CD4-positive, alpha-beta T cell treated with Interleukin-4 for 4 hours (primary cell): ENCODE measurements around the gene TMEM52B.
"Not testable (repeated sequence)": the region's sequence is repeated elsewhere in the genome, so short reads cannot be mapped to it uniquely, and the experiment has no call there.

Experiments
- DNase-seq: peaks from one replicate; pipeline ENCODE4 v3.0.0-alpha.2; 2020

The TMEM52B gene

GRCh38 chr12:10171973-10172728, 6.7 kb upstream of the TMEM52B start, which contains the start of gene OLR1:
Gene OLR1, minus strand, starts transcription at chr12:10172132. Its CDS starts 55 bp downstream, at chr12:10172077.
- peak; percentile 7 for DNase-seq

DNA sequence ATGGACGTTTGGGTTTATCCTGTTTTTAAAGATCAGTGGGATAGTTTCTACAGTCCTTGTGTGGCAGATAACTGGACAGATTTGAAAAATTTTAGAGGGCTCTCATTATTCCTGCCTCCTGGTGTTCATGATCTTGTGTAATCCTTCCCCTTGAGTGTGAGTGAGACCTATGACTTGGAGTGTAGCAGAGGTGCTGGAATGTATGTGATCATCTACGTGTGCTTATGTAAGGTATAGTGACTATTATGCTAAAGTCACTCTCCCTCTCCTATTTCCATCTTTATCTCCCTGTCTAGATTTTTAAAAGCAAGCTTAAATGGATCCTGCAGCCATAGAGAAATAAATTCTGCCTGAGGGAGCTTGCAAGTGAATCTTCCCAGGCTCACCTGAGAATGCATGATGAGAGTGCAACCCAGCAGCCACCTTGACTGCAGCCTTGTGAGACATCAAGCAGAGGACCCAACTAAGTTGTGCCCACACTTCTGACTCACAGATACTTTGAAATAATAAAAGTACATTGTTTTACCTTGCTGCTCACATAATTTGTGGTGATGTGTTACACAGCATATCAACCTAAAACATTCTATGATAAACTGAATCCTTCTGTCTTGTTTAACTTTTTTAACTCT, 3.7 kb upstream of the TMEM52B start:
- DNase-seq, result no peak

GRCh38 chr12:10175846-10176636, 2.8 kb upstream of the TMEM52B start:
- DNase-seq, result no peak

GRCh38 chr12:10179776-10180181, 947 bp downstream of the TMEM52B start:
- DNase-seq, result no peak

- DNase-seq, result peak; percentile 13
Observed at GRCh38 chr12:10182354-10183049, 3.7 kb downstream of the TMEM52B start.

DNA sequence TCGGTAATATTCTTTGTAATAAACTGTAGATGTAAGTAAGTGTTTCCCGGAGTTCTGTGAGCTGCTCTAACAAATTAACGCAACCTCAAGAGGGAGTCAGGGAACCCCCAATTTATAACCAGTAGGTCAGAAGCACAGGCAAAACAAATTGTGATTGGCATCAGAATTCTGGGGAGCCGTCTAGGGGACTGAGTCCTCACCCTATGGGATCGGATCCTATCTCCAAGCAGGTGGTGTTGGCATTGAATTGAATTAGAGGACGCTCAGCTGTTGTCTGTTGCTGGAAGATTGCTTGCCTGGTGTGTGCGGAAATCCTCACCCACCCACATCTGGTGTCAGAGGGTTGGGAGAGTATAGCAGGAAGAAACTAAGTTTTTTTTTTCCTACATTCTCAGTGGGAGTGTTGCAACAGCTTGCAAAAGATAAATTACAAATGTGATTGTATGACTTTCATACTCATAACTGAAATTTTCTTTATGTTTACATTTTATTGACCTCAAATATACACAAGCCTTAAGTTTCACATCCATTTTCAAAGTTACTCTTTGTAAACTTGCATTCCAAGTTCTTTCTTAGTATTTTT, 5.5 kb downstream of the TMEM52B start:
- no peak for DNase-seq

GRCh38 chr12:10186299-10186698, 7.5 kb downstream of the TMEM52B start:
- peak; percentile 13 for DNase-seq

DNA sequence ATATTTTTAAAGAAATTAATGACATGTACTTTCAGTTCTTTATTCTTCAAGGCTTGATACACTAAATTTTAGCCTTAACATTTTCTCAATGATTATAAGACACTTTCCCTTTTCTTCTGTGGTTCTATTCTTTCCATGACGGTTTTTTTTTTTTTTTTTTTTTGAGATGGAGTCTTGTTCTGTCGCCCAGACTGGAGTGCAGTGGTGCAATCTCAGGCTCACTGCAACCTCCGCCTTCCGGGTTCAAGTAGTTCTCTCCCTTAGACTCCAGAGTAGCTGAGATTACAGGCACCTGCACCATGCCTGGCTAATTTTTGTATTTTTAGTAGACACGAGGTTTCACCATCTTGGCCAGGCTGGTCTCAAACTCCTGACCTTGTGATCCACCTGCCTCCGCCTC, 8.1 kb downstream of the TMEM52B start:
- DNase-seq, result not testable (repeated sequence)

DNA sequence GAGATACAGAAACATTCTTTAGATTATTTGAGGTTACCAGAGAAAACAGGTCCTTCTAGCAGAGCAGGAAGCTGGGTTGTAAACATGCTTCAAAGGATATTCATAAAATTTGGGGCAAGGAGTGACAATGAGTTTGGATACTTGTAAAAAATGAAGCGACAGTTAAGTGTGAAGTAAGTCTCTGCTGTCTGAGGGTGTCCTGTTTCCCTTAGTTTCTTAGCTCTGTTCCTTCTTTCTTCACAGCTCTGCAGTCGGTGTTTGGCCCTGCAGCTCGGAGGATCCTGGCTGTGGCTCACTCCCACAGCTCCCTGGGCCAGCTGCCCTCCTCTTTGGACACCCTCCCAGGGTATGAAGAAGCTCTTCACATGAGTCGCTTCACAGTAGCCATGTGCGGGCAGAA, 10.8 kb downstream of the TMEM52B start:
- no peak for DNase-seq

DNA sequence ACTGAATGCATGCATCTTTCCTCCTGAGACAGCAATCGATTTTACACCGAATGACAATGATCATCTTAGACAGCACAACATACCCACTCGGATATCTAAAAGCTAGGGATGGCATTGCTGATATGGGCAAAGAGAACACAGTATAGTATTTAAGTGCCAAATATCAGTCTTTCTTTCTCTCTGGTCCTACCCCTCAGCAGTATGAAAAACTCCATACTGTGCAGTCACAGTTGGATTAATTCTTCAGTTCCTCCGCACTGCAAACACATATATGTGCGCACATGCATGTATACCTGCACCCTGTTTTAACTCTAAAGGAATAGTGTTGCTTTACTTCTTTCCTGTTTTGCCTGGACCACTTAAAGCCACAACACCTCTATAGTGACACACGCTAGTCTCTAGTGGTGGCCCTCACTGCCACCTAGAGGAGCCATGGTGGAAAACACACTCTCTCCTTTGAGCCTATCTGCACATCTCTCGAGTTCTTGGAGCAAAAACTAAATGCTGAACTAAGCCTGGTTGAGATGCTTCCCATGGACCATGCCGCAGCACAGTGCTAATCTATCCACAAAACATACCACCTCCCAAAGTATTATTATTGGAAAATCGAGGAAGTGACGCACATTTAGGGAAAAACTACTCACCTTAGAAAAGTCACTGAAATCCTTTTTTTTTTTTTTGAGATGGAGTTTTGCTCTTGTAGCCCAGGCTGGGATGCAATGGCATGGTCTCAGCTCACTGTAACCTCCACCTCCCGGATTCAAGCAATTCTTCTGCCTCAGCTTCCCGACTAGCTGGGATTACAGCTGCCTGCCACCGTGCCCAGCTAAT, 11.9 kb downstream of the TMEM52B start:
- DNase-seq, result peak; percentile 65

DNA sequence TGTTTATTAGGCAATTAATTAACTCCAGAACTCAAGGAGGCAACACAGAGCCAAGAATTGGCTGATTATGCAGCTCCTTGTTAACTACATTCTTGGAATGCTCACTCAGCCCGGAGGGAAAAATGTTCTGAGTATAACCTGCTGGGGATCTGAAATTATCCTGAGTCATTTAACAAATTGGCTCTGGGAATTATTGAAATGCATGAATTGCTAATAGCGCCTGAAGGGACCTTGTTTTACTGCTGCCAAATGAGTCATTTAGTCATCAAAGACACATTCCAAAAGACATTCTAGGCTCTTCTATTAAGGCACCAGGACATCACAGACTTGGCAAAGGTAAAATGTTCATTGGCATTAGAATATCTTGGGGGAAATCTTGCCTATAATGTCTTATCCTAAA, 13.0 kb downstream of the TMEM52B start:
- DNase-seq, result no peak

DNA sequence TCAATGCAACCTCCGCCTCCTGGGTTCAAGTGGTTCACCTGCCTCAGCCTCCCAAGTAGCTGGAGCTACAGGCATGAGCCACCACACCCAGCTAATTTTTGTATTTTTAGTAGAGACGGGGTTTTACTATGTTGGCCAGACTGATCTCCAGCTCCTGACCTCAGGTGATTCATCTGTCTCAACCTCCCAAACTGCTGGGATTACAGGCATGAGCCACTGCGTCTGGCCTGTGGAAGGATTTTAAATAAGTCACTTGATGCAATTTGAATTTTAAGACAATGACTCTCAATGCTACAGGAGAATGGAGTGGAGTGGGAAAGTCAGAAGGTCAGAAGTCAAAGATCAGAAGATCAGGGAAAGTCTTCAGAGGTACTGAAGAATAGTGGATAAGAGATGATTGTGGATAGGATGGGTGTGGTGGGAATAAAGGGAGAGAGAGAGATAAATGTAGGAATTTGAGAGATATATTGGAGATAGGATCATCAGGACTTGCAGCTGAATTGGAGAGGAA, 15.4 kb downstream of the TMEM52B start:
- DNase-seq, result no peak

DNA sequence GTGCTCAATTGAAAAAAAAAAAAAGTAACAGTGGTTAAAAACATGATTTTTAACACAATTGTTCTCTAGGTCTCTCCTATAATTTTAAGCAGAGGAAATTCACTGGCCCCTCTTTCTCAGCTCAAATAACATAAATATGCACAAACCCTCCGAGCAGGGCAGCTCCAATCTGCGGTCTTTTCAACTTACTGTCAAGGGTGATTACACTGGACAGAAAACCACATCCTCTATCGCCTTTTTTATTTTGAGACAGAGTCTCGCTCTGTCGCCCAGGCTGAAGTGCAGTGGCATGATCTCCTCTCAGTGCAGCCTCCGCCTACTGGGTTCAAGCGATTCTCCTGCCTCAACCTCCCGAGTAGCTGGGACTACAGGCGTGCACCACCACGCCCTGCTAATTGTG, 17.4 kb downstream of the TMEM52B start:
- DNase-seq, result no peak

- DNase-seq, result no peak
Observed at GRCh38 chr12:10197879-10198278, 19.0 kb downstream of the TMEM52B start.

DNA sequence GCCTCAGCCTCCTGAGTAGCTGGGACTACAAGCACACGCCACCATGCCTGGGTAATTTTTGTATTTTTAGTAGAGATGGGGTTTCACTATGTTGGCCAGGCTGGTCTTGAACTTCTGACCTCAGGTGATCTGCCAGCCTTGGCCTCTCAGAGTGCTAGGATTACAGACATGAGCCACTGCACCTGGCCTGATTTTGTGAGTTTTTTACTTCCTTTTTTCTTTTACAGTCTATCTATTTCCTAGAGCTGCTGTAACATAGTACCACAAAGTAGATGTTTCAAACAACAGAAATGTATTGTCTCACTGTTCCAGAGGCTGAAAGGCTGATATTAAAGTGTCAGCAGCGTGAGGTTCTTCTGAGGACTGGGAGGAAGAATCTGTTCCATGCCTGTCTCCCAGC, 25.7 kb downstream of the TMEM52B start:
- DNase-seq, result not testable (repeated sequence)

DNA sequence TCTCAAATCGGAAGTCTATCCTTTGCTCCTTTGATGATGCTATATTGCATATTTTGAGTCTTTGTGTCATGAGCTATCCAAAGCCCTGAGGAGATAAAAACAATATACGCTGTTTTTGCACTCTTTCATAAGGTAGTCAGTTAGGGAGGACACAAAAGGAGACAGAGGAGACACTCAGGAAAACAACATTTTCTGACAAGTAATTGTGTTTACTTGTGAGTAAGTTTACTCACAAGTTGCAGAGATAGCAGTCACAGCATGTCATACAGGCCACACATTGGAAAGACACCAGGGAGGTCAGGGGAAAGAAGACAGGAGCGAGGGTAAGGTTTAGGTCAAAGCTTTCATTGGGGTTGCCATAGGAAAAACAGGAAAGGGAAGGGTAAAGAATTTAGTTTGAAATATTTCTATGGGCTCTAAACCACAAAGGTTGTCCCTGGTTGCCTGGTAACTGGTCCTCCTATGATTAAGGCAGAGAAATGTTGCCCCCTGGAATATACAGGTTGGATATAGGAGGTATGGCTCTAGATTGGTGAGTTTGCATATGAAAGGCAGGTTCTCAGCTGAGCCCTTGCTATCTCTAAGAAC, 26.5 kb downstream of the TMEM52B start:
- no peak for DNase-seq

DNA sequence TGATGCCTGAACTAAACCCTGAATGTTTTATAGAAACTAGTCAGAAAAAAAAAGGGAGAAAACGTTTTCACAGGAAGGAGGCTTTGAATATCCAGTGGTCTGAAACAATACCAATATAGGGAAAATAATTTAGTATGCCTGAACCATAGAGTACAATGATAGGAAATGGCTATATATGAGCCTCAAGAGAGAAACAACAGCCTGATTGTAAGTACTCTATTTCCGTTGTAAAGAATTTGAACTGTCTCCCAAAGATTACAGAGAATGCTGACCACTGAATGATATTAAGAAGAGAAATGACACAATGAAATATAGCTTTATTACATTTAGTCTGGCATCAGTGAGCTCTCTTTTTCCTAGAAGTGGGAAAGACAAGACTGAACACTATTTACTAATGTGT, 28.3 kb downstream of the TMEM52B start:
- DNase-seq, result no peak

DNA sequence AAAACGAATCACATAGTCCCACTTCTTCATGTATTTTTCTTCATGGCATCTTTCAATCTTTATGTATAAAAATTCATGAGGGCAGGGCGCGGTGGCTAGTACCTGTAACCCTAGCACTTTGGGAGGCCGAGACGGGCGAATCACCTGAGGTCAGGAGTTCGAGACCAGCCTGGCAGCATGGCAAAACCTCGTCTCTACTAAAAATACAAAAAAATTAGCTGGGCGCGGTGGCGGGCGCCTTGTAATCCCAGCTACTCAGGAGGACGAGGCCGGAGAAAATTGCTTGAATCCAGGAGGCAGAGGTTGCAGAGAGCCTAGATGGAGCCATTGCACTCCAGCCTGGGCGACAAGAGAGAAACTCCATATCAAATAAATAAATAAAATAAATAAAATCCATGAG, 31.4 kb downstream of the TMEM52B start:
- DNase-seq, result no peak

DNA sequence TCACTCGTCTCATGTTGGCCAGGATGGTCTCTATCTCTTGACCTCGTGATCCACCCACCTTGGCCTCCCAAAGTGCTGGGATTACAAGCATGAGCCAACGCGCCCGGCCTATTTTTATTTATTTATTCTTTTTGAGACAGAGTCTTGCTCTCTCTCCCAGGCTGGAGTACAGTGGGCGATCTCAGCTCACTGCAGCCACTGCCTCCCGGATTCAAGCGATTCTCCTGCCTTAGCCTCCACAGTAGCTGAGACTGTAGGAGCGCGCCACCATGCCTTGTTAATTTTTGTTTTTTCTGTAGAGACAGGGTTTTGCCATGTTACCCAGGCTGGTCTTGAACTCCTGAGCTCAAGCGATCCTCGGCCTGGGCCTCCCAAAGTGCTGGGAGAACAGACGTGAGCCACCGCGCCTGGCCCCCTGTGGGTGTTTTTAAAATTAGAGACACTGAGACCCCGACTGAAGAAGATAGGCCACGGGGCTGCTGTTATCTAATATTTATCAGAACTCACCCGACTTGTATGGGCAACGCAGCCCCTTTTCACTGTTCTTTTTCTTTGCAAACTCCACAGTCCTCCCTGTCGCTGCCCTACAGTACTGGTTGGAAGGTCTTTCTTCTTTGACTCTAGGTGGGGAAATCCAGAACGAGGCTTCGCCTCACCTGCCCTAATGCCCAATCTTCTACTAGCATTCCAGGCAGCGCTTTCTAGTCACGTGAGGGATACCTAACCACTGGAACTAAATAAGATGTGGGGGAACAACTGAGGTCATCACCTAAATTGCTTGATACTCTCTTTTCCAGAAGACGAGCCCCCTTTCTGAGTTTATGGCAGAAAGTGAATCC, 32.5 kb downstream of the TMEM52B start:
- no peak for DNase-seq
